Neuronal stem cell (in vitro differentiated cells): ENCODE results near the gene RBL2.
A peak's percentile ranks its signal among the peaks of the same experiment; 100 is the strongest.
"Not testable (repeated sequence)": the region's sequence is repeated elsewhere in the genome, so short reads cannot be mapped to it uniquely, and the experiment has no call there.

Source experiments
- DNase-seq: peaks from one replicate; pipeline ENCODE4 v3.0.0-alpha.2; 2013; ENCODE audit warnings: low spot score
- H2AFZ ChIP-seq: one replicate; pipeline ENCODE4 v1.6.1; 2013; ENCODE audit warnings: mild to moderate bottlenecking, low read length, inconsistent platforms
- H2AK5ac ChIP-seq: 2 replicates; pipeline ENCODE4 v1.6.1; 2013; ENCODE audit warnings: low read depth, mild to moderate bottlenecking, inconsistent platforms, low read length, moderate library complexity, mixed read lengths
- H2BK120ac ChIP-seq: 2 replicates; pipeline ENCODE4 v1.6.1; 2013; ENCODE audit warnings: low read depth, mild to moderate bottlenecking, inconsistent platforms, low read length, moderate library complexity, mixed read lengths
- H2BK12ac ChIP-seq: one replicate; pipeline ENCODE4 v1.6.1; 2013; ENCODE audit warnings: low read length, inconsistent platforms
- H2BK15ac ChIP-seq: 2 replicates; pipeline ENCODE4 v1.6.1; 2013; ENCODE audit warnings: mild to moderate bottlenecking, low read length, inconsistent platforms, mixed read lengths
- H2BK5ac ChIP-seq: one replicate; pipeline ENCODE4 v1.6.1; 2013; ENCODE audit warnings: inconsistent platforms, mild to moderate bottlenecking, low read length, moderate library complexity
- H3K14ac ChIP-seq: one replicate; pipeline ENCODE4 v1.6.1; 2013; ENCODE audit warnings: low read length, inconsistent platforms
- H3K18ac ChIP-seq: 2 replicates; pipeline ENCODE4 v1.6.1; 2013; ENCODE audit warnings: low read length, inconsistent platforms
- H3K23ac ChIP-seq: 2 replicates; pipeline ENCODE4 v1.6.1; 2013; ENCODE audit warnings: low read depth, mild to moderate bottlenecking, mixed read lengths, low read length, inconsistent platforms; ENCODE audit not compliant: poor library complexity
- H3K27ac ChIP-seq: replicated peaks from 3 replicates; pipeline ENCODE4 v1.5.1; 2013; ENCODE audit warnings: low read length, inconsistent platforms
- H3K27me3 ChIP-seq, 3 experiments: 2 replicates each; pipeline ENCODE4 v1.6.1; 2013; ENCODE audit warnings: low read length in 3 of 3, mild to moderate bottlenecking in 2 of 3, inconsistent platforms in 1 of 3, low read depth in 1 of 3, mixed read lengths in 1 of 3, moderate library complexity in 1 of 3; ENCODE audit not compliant: control insufficient read depth in 3 of 3, insufficient read depth in 3 of 3
- H3K36me3 ChIP-seq, 2 donors: replicated peaks in 1 of 2; 2 replicates each; pipeline ENCODE4 v1.6.1; 2013; ENCODE audit warnings: low read length in 2 of 2; ENCODE audit not compliant: control insufficient read depth in 2 of 2, insufficient read depth in 2 of 2
- H3K4ac ChIP-seq: 2 replicates; pipeline ENCODE4 v1.6.1; 2013; ENCODE audit warnings: inconsistent platforms, mild to moderate bottlenecking, low read length, moderate library complexity
- H3K4me1 ChIP-seq, 2 donors: 1 replicate in 1 of 2; 2 replicates in 1 of 2; pipeline ENCODE4 v1.6.1; 2013; ENCODE audit warnings: low read length in 2 of 2, low read depth in 1 of 2; ENCODE audit not compliant: control insufficient read depth in 2 of 2, insufficient read depth in 1 of 2
- H3K4me2 ChIP-seq: one replicate; pipeline ENCODE4 v1.6.1; 2013; ENCODE audit warnings: mild to moderate bottlenecking, low read length, inconsistent platforms; ENCODE audit not compliant: insufficient read depth, poor library complexity, severe bottlenecking
- H3K4me3 ChIP-seq, 2 donors: 2 replicates each; pipeline ENCODE4 v1.5.1; 2013; ENCODE audit warnings: low read length in 2 of 2, mild to moderate bottlenecking in 2 of 2, inconsistent platforms in 1 of 2, moderate library complexity in 1 of 2
- H3K79me1 ChIP-seq: one replicate; pipeline ENCODE4 v1.6.1; 2013; ENCODE audit warnings: low read depth, mild to moderate bottlenecking, inconsistent platforms, low read length, moderate library complexity
- H3K9ac ChIP-seq: one replicate; pipeline ENCODE4 v1.6.1; 2013; ENCODE audit warnings: mild to moderate bottlenecking, low read depth, low read length, inconsistent platforms; ENCODE audit not compliant: poor library complexity
- H3K9me3 ChIP-seq, 2 donors: replicated peaks in 1 of 2; 2 replicates each; pipeline versions ENCODE3 to v1.6.1; 2013; ENCODE audit warnings: low read length in 2 of 2, mild to moderate bottlenecking in 2 of 2, inconsistent platforms in 1 of 2, low read depth in 1 of 2, mixed read lengths in 1 of 2, moderate library complexity in 1 of 2; ENCODE audit not compliant: control insufficient read depth in 2 of 2, insufficient read depth in 1 of 2
- H4K8ac ChIP-seq: one replicate; pipeline ENCODE4 v1.6.1; 2013; ENCODE audit warnings: low read depth, mild to moderate bottlenecking, inconsistent platforms, low read length, moderate library complexity
- H4K91ac ChIP-seq: one replicate; pipeline ENCODE4 v1.6.1; 2013; ENCODE audit warnings: low read length, low read depth, mild to moderate bottlenecking, inconsistent platforms; ENCODE audit not compliant: poor library complexity
- WGBS, 2 donors: extraction: QIAGEN DNeasy Blood & Tissue Kit; methylation state at CpG; one replicate each; pipeline ENCODE4 v1.1.7; 2013; ENCODE audit warnings: missing lambda C conversion rate in 2 of 2, mixed read lengths in 1 of 2; ENCODE audit not compliant: insufficient read length in 2 of 2, insufficient replicate concordance in 1 of 2; ENCODE audit errors: extremely low coverage in 2 of 2; 5-methylcytosine and 5-hydroxymethylcytosine counted together

Gene RBL2

GRCh38 chr16:53417011-53417410, 17.3 kb upstream of the RBL2 start:
- Histone ChIP-seq H4K8ac (no peak overlapping the region), H3K4ac (no peak overlapping the region), H3K9me3 (peaks cover 0 to 5% of the 10 kb centered on the region in 2 donors), H3K4me1 (peaks cover 0 to 2% of the 10 kb centered on the region in 2 donors), H2AFZ (peak overlapping the region; percentile 58), H3K79me1 (no peaks in the 10 kb centered on the region), H3K9ac (no peak overlapping the region), H2BK12ac (no peak overlapping the region), H2BK120ac (no peak overlapping the region), H3K4me2 (no peak overlapping the region), H4K91ac (no peak overlapping the region), H3K23ac (no peak overlapping the region), H2AK5ac (no peak overlapping the region), H3K27me3 (no peaks in the 10 kb centered on the region), H3K4me3 (no peak overlapping the region), H2BK5ac (no peak overlapping the region), H3K14ac (no peak overlapping the region), H3K27ac (no peak overlapping the region), H2BK15ac (no peak overlapping the region), H3K18ac (no peak overlapping the region), H3K36me3 (no peaks in the 10 kb centered on the region)
- DNase-seq, result no peak
- WGBS, 2 donors, result 100% methylated on average over 1 of the region's 4 CpGs; no CpG with 5 or more reads in 1 of the 2 donors

DNA sequence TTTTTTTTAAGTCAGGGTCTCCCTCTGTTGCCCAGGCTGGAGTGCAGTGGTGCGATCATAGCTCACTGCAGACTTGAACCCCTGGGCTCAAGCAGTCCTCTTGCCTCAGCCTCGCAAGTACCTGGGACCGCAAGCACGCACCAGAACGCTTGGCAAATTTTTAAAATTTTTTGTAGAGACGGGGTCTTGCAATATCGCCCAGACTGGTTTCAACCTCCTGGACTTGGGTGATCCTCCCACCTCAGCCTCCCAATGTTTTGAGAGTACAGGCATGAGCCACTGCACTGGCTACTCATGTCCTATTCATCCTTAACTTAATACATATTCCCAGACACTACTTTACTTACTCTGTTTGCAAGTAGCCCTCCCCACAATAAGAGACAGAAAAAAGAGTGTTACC, 16.3 kb upstream of the RBL2 start:
- H3K4me1 ChIP-seq, result peaks cover 0 to 2% of the 10 kb centered on the region in 2 donors
- no peak overlapping the region for H4K8ac ChIP-seq
- H3K27ac ChIP-seq, result no peak overlapping the region
- no peak overlapping the region for H2AFZ ChIP-seq
- no peak overlapping the region for H3K9ac ChIP-seq
- H3K27me3 ChIP-seq, result no peaks in the 10 kb centered on the region
- no peak for DNase-seq
- H3K79me1 ChIP-seq, result no peaks in the 10 kb centered on the region
- H3K9me3 ChIP-seq, result peaks cover 0 to 5% of the 10 kb centered on the region in 2 donors
- no peak overlapping the region for H3K4me3 ChIP-seq
- H2BK120ac ChIP-seq, result no peak overlapping the region
- WGBS, 2 donors, result no CpG with 5 or more reads among the region's 7 CpGs
- H3K23ac ChIP-seq, result no peak overlapping the region
- H3K4me2 ChIP-seq, result no peak overlapping the region
- H2BK5ac ChIP-seq, result no peak overlapping the region
- H3K4ac ChIP-seq, result no peak overlapping the region
- H4K91ac ChIP-seq, result no peak overlapping the region
- H3K36me3 ChIP-seq, result no peaks in the 10 kb centered on the region
- H3K18ac ChIP-seq, result no peak overlapping the region
- H3K14ac ChIP-seq, result no peak overlapping the region
- H2BK15ac ChIP-seq, result no peak overlapping the region
- no peak overlapping the region for H2BK12ac ChIP-seq
- H2AK5ac ChIP-seq, result no peak overlapping the region

GRCh38 chr16:53419383-53419709, 14.9 kb upstream of the RBL2 start:
- not testable (repeated sequence) for H3K9me3 ChIP-seq, H2AFZ ChIP-seq, H3K79me1 ChIP-seq, H2BK120ac ChIP-seq, H3K27ac ChIP-seq, H3K4me2 ChIP-seq, H3K4me1 ChIP-seq, H3K36me3 ChIP-seq, DNase-seq, H3K14ac ChIP-seq, H4K91ac ChIP-seq, H4K8ac ChIP-seq, H3K27me3 ChIP-seq, H3K4ac ChIP-seq, H3K18ac ChIP-seq, H3K4me3 ChIP-seq, H3K9ac ChIP-seq, H3K23ac ChIP-seq, H2BK15ac ChIP-seq, H2BK12ac ChIP-seq, H2BK5ac ChIP-seq, H2AK5ac ChIP-seq
- WGBS, 2 donors, result no CpG with 5 or more reads among the region's 2 CpGs

- DNase-seq, result no peak
- no peak overlapping the region for H3K18ac ChIP-seq
- H2AK5ac ChIP-seq, result no peak overlapping the region
- no peak overlapping the region for H3K27ac ChIP-seq
- no peaks in the 10 kb centered on the region for H3K27me3 ChIP-seq
- no peak overlapping the region for H2BK15ac ChIP-seq
- no peak overlapping the region for H2AFZ ChIP-seq
- H2BK120ac ChIP-seq, result no peak overlapping the region
- no peak overlapping the region for H3K23ac ChIP-seq
- no peak overlapping the region for H2BK5ac ChIP-seq
- no peak overlapping the region for H2BK12ac ChIP-seq
- H3K4me2 ChIP-seq, result no peak overlapping the region
- H3K36me3 ChIP-seq, result no peaks in the 10 kb centered on the region
- H4K91ac ChIP-seq, result no peak overlapping the region
- no peak overlapping the region for H4K8ac ChIP-seq
- no peak overlapping the region for H3K9ac ChIP-seq
- no peak overlapping the region for H3K14ac ChIP-seq
- no peaks in the 10 kb centered on the region for H3K4me1 ChIP-seq
- H3K9me3 ChIP-seq, result peaks cover 0 to 8% of the 10 kb centered on the region in 2 donors
- no CpG with 5 or more reads among the region's 24 CpGs for WGBS, 2 donors
- no peaks in the 10 kb centered on the region for H3K79me1 ChIP-seq
- no peak overlapping the region for H3K4me3 ChIP-seq
- no peak overlapping the region for H3K4ac ChIP-seq
These were observed 13.0 kb upstream of the RBL2 start for GRCh38 chr16:53421248-53421647.
